GM21723 (cell line): ENCODE results near the gene GINS2.

Source experiments
- ATAC-seq: cut with Tn5 transposase; IDR thresholded peaks from one replicate; pipeline ENCODE4 v1.9.1; 2021; ENCODE audit warnings: mild to moderate bottlenecking, moderate library complexity; ENCODE audit not compliant: unreplicated experiment

Gene GINS2

DNA sequence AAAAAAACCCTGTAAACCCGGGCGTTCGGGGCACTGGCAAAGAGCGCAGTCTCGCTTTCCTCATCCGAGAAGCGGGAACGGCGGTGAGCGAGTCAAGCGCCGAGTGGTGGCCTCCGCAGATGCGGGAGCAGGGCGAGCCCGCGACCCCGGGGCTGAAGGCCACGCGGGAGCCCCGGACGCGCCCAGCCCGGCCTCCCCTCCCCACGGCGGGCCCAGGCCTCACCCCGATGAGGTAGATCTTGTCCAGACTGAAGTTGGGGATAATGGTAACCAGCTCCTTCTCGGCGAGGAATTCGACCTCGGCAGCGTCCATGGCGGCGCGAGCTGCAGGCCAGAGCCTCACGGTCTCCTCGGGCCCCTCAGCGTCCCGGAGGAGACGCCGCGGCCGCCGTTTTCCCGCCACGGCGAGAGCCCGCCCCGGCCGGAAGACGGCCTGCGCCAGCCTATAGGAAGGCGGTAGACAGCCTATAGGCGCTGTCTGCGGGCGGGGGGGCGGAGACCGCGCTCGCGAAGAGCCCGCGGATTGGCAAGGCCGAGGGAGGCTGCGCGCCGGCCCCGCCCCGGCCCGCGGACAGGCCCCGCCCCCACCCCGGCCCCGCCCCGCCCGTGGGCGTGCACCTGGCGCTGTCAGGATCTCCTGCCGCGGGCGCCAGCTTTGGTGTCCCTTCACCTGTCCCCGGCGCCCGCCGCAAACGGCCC lies at the start of gene GINS2:
GINS2 (minus strand) TSS at position 369 of the 699 bp plus-strand sequence; CDS start at position 313, 56 bp downstream.
- ATAC-seq, result peak; percentile 87

DNA sequence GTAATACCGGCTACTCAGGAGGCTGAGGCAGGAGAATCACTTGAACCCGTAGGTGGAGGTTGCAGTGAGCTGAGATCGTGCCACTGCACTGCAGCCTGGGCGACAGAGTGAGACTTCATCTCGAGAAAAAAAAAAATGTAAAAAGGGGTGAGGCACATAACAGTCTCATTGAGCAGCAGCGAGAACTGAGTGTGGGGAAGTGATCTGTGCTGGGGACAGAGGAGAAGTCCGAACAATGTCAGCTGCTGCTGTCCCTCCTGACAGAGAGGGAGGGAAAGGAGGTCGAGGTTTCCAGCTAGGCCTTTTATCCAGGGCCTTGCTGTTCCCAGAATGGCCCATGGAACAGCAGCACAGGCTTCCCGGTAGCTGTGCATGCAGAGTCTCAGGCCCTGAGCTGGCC lies 48.2 kb upstream of the GINS2 start:
- ATAC-seq, result no peak

DNA sequence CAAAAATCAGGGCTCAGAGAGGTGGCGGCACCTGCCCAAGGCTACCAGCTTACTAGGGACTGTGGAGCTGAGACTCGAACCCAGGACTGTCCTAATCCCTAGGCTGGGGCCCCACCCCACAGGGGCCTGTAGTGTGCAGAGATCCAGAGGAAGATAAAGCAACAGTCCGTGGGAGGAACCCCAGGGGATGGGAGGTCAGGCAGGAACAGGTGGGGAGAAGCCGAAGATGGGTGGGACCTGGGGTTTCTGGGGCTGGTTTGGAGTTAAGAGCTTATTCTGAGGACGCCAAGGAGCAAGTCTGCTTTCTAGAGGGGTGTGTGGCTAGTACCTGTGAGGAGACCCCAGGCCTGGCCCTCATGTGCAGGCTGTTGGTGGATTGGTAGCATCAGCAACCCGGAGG lies 47.2 kb upstream of the GINS2 start:
- no peak for ATAC-seq

DNA sequence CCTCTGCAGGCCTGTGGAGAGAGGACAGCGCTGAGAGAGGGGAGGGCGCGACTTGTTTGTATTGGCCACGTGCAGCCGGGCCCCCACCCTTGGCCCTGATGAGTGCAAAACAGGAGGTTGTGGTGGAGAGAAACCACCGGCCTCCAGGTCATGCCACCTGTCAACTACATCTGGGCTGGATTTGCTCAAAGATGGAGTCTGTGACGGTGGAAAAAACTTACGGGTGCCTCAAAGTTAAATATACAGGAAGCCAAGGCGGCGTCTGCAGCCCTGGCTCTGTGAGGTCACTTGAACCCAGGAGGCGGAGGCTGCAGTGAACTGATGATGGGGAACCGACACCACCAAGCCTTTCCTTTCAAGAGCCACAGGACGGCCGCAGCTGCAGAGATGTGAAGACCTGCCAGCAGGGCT lies 46.5 kb upstream of the GINS2 start:
- ATAC-seq, result peak; percentile 85

DNA sequence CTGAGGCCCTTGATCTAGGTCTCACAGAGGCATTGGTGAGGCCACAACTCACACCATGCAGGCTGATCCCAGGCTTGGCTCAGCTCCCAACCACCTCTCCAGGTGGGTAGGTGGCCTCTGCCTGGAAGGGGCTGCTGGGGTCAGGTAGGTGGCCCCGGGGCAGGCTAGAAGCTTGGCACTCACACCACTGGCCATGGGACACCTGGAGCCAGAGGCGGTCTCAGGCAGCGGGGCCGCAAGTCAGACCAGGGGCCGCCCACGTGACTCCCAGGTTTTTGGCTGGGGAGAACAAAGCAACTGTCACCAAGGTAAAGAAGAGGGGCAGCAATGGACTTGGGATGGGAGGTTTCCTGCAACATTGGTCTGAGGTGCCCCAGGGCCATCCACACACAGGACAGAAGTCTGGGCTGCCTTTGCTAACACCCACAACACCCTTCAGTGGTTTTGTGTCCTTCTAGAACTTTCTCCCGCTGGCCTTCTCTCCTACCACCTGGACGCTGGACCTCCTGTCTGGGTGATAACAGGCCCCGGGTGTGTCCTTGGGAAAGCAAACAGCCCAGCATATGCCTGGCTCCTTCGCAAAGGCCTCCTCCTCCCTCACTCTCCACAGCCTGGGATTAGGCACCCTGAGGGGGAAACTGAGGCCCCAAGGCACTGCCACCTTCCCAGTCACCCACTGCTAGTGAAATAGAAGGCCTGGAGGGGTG lies 45.7 kb upstream of the GINS2 start:
- ATAC-seq, result no peak

GRCh38 chr16:85733839-85734170 lies 45.1 kb upstream of the GINS2 start:
- no peak for ATAC-seq

GRCh38 chr16:85733155-85733838 lies 44.5 kb upstream of the GINS2 start:
- no peak for ATAC-seq

- ATAC-seq, result no peak
These were observed 42.4 kb upstream of the GINS2 start for GRCh38 chr16:85731179-85731578.

- no peak for ATAC-seq
These were observed 41.4 kb upstream of the GINS2 start for GRCh38 chr16:85730186-85730465.

DNA sequence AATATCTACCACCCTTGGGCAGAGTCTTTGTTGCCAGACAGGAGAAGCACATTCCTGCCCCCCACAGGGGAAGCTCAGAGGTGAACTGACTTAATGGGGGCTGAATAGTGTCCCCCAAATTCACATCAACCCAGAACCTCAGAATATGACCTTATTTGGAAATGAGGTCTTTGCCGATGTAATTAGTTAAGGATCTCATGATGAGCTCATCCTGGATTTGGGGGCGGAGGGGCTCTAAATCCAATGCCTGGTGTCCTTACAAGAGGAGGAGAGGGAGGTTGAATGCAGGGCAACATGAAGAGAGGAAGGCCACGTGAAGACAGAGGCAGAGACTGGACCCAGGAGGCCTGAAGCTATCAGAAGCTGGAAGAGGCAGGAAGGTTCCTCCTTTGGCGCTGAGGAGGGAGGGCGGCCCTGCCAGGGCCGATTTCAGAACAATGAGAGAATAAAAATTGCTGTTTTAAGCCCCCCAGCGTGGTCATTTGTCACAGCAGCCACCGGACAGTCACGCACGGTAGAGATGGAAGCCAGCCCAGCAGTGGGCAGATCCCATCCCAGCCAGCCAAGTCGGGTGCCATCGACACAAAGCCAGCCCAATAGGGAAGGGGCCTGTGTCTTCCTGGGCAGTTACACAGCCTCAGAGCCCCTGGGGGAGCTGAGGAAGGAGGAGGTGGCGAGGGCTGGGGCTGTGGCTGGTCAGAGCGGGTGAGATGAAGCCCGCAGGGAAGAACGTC lies 40.9 kb upstream of the GINS2 start:
- ATAC-seq, result no peak

DNA sequence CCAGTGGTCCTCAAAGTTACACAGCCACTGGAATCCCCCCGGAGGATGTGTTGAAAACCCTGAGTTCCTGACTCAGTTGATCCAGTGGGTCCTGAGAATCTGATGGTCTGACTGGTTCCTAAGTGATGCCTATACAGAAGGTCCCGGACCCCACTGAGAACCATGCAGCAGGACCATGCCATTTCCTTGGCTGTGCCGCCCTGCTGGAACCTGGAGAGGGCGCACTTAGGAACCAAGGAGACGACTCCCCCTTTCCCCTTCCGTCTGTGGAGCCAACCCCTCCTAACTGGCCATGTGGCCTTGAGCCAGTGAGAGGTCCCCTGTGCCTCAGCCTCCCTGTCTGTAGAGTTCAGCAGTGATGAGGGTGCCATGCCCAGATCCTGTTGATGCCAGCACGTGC lies 40.1 kb upstream of the GINS2 start:
- ATAC-seq, result no peak

DNA sequence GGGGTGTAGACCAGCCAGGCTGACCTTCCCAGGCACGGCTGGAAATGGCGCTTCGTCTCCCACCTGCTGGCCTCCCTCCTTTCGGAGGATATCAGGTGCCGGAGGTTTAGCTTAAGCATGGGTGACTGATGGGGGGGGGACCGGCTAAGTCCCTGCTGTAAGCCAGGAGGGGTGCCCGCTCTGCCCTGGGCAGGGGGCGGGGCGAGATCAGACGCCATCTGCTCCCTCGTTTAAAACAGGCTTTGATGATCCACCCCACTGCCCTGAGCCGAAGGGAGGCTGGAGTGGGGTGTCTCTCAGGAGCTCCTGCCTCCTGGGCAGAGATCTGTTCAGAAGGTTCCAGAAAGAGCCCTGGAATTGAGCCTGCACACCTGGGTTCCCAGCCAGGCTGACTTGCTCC lies 36.2 kb upstream of the GINS2 start:
- ATAC-seq, result no peak

DNA sequence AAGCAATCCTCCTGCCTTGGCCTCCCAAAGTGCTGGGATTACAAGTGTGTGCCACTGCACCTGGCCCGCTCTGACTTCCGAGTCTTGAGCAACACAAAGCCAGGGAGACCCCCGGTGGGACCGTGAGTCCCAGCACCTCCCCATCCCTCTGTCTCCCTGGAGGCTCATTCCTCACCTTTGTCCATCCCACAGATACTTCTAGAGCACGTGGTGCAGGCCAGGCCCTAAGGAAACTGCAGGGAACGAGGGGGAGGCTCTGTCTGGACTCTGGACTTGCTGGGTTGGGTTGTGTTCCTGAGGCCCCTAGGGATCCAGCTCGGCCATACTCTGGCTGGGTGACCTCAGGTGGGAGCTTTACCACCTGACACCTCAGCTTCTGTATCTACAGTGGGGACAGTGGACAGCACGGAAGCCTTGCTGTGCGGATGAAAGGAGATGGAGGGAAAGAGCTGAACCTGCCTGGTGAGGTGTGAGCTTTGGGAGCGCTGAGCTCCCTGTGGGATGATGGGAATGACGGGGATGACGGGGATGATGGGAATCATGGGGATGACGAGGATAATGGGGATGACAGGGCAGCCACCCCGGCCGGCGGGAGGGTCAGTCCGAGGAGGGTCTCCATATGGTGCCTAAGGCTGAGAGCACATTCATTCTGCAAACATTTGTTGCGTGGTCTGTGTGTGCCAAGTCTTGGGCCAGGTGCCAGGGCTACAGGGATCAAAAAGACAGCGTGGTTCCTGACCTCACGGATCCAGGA lies 35.5 kb upstream of the GINS2 start:
- ATAC-seq, result no peak

DNA sequence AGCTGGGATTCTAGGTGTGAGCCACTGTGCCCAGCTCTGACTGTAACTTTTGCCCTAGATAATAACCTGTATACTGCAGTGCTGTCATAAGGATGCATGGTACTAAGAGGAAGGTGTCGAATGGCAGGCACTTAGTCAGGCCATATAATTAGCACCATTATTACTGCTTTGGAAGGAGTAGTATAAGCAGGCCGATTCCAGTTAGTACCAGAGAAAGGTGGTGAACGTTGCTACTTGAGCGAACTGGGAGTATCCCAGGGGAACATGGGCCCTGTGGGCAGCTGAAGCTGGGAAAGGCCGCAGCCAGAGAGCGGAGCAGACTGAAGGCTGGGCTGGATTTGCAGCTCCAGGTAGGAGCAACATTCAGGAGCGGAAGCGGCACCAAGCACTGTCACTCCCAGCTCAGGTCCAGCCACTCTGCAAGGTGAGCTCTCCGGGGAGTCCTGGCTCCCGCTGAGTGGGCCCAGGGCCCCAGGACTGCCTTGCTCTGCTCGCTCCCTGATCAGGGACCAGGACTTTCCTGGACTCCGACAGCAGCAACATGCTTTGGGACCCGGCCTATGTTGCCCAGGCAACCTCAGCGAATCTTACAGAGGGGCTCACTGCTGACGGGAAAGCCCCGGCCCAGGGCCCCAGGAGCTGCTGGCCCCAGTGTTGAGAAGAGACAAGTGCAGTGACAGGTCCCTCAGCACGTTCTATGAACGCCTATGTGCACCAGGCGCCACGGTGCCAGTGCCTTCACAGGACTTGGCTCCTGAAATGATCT lies 33.6 kb upstream of the GINS2 start:
- no peak for ATAC-seq

GRCh38 chr16:85720302-85720637 lies 31.5 kb upstream of the GINS2 start:
- no peak for ATAC-seq

DNA sequence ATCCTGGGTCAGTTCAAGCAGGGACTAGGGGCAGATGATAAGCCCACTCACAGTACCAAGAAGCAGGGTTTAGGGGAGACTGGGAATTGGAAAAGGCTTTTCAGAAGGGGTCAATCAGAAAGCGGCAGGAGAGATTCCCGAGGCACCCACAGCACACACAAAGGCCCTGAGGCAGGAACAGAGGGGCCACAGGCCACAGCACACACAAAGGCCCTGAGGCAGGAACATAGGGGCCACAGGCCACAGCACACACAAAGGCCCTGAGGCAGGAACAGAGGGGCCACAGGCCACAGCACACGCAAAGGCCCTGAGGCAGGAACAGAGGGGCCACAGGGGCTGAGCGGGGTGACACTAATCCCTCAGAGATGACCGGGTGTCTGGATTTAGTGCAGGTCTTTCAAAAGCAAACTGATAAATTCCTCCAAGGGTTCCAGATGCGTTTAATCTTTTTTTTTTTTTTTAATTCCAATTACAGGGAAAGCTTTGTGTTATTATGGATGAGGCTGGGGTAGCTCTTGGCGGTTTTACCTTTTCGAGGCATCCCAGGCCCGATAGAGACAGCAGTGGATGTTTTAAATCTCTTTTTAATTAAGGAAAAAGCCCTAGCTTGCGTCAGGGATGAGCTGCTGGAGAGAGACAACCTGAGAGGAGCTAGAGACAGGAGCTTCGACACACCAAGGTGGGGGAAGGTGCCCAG lies 31.0 kb upstream of the GINS2 start:
- no peak for ATAC-seq

GRCh38 chr16:85718682-85719081 lies 29.9 kb upstream of the GINS2 start:
- ATAC-seq, result no peak

DNA sequence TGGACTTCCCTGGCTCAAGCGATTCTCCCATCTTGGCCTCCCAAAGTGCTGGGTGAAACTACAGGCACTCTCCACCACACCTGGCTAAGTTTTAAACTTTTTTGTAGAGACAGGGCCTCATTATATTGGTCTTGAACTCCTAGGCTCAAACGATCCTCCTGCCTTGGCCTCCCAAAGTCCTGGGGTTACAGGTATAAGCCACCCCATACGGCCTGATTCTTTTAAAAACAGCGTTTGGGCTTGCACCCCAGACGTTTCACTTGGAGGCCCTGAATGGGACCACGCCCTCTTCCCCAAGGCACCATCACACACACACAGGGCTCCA lies 29.4 kb upstream of the GINS2 start:
- no peak for ATAC-seq

DNA sequence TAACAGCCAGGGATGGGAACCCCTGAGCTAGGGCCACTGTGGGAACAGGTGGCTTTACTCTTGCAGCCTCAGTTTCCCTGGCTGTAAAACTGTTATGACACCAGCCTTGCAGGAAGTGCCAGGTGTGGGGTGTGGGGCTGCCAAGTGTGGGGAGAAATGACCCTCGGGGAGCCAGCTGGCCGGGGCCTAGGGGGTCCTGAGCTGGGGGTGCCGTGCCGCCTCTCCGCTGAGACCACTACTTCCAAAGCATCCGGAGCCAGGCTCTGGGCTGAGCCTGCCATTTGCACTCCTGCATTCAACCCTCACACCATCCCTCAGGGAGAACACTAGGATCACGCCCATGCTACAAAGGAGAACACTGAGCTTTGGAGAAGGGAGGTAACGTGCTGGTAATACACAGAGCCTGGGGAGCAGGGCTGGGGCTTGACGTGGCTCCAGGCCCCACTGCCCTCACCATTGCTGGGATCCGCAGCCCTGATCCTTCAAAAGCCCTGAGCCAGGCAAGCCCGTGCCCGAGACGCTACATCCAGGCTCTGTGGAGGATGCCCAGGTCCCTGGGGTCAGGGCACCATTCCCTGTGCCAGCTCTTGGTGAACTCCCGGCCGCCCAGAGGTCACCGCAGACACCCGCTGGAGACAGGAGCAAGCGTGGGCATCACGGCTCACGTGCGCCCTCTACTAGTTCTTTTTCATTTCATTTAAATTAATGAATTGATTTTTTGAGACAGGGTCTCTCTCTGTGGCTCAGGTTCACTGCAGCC lies 28.8 kb upstream of the GINS2 start:
- ATAC-seq, result no peak
